Neural cell (in vitro differentiated cells): Measurements from ENCODE around the gene MOBP. TPM values are rescaled to one million over a fixed set of nuclear protein-coding genes. Genes with fewer than 3 reads are reported as not detected.

Experiments used
- H2AFZ ChIP-seq: fragments of 200-600, 300-800 bp; sonication (generic), shearing (Covaris generic); 2 replicates; pipeline ENCODE4 v1.6.0; 2014; ENCODE audit warnings: low read depth, mild to moderate bottlenecking, antibody characterized with exemption, low read length, moderate library complexity
- H3F3A ChIP-seq: fragments of 200-600 bp; shearing (Covaris generic); 2 replicates; pipeline ENCODE4 v1.6.1; 2016; ENCODE audit warnings: mild to moderate bottlenecking, moderate library complexity, mixed read lengths, antibody characterized with exemption, low read length; ENCODE audit not compliant: insufficient read depth, poor library complexity, severe bottlenecking
- H3K27ac ChIP-seq: fragments of 200-600, 300-800 bp; sonication (generic), shearing (Covaris generic); 2 replicates; pipeline ENCODE4 v1.5.1; 2014; ENCODE audit warnings: mild to moderate bottlenecking, low read length, moderate library complexity
- H3K27me3 ChIP-seq: fragments of 300-800, 200-600 bp; sonication (generic), shearing (Covaris generic); 2 replicates; pipeline ENCODE4 v1.6.0; 2014; ENCODE audit warnings: mild to moderate bottlenecking, low read depth, low read length, moderate library complexity; ENCODE audit not compliant: insufficient read depth
- H3K36me3 ChIP-seq: fragments of 300-800, 200-600 bp; sonication (generic), shearing (Covaris generic); 2 replicates; pipeline ENCODE4 v1.5.1; 2014; ENCODE audit warnings: mild to moderate bottlenecking, antibody characterized with exemption, low read length, moderate library complexity; ENCODE audit not compliant: insufficient read depth
- H3K4me2 ChIP-seq: fragments of 300-800, 200-600 bp; sonication (generic), shearing (Covaris generic); 2 replicates; pipeline ENCODE4 v1.6.0; 2014; ENCODE audit warnings: mild to moderate bottlenecking, low read length
- H3K4me3 ChIP-seq: fragments of 300-800, 200-600 bp; sonication (generic), shearing (Covaris generic); 2 replicates; pipeline ENCODE4 v1.5.1; 2014; ENCODE audit warnings: mild to moderate bottlenecking, low read length, moderate library complexity
- H3K79me2 ChIP-seq: fragments of 200-600 bp; shearing (Covaris generic); replicated peaks from 2 replicates; pipeline ENCODE4 v1.6.0; 2014; ENCODE audit warnings: mild to moderate bottlenecking, low read length, moderate library complexity; ENCODE audit not compliant: insufficient read depth
- H3K9ac ChIP-seq: fragments of 300-800, 200-600 bp; sonication (generic), shearing (Covaris generic); 2 replicates; pipeline ENCODE4 v1.6.1; 2016; ENCODE audit warnings: mild to moderate bottlenecking, low read length, mixed read lengths
- H3K9me2 ChIP-seq: fragments of 200-600 bp; shearing (Covaris generic); 2 replicates; pipeline ENCODE4 v1.6.1; 2016; ENCODE audit warnings: mild to moderate bottlenecking, low read length, mixed read lengths; ENCODE audit not compliant: insufficient read depth
- H3K9me3 ChIP-seq: fragments of 200-600, 300-800 bp; sonication (generic), shearing (Covaris generic); 2 replicates; pipeline ENCODE4 v1.6.1; 2016; ENCODE audit warnings: mild to moderate bottlenecking, mixed run types, low read length, moderate library complexity, mixed read lengths
- H4K20me1 ChIP-seq: fragments of 200-600 bp; shearing (Covaris generic); 2 replicates; pipeline ENCODE4 v1.6.1; 2016; ENCODE audit warnings: mild to moderate bottlenecking, mixed run types; ENCODE audit not compliant: insufficient read depth
- EP300 ChIP-seq: fragments of 450-650 bp; conservative IDR thresholded peaks from 2 replicates; pipeline ENCODE4 v1.6.1; 2014; ENCODE audit warnings: antibody characterized with exemption, mild to moderate bottlenecking, moderate library complexity; ENCODE audit not compliant: poor library complexity, severe bottlenecking
- EZH2 ChIP-seq: fragments of 200-600, 300-800 bp; shearing (Covaris generic), sonication (generic); IDR thresholded peaks from 2 replicates; pipeline ENCODE4 v1.6.1; 2014; ENCODE audit warnings: antibody characterized with exemption, low read length, borderline replicate concordance, mild to moderate bottlenecking; ENCODE audit not compliant: insufficient read depth, poor library complexity, severe bottlenecking
- MXI1 ChIP-seq: fragments of 450-650 bp; conservative IDR thresholded peaks from 2 replicates; pipeline ENCODE4 v1.6.1; 2014; ENCODE audit warnings: antibody characterized with exemption, mild to moderate bottlenecking; ENCODE audit not compliant: poor library complexity, severe bottlenecking
- POLR2AphosphoS5 ChIP-seq: IDR thresholded peaks from 2 replicates; pipeline ENCODE4 v1.6.1; 2012
- RAD21 ChIP-seq: fragments of 450-650 bp; conservative IDR thresholded peaks from 2 replicates; pipeline ENCODE4 v1.6.1; 2014; ENCODE audit warnings: antibody characterized with exemption, mild to moderate bottlenecking, moderate library complexity
- SMC3 ChIP-seq: fragments of 450-650 bp; conservative IDR thresholded peaks from 2 replicates; pipeline ENCODE4 v1.6.1; 2014; ENCODE audit warnings: antibody characterized with exemption, mild to moderate bottlenecking, moderate library complexity; ENCODE audit not compliant: poor library complexity
- TAF1 ChIP-seq: IDR thresholded peaks from 2 replicates; pipeline ENCODE4 v1.6.1; 2012; ENCODE audit warnings: low read depth
- polyA plus RNA-seq: library from polyadenylated mRNA; depleted of rRNA; stranded (reverse); fragments of >200 nt; gene quantifications from 2 replicates; pipeline ENCODE4 v1.2.3, GENCODE V29; 2014
- TF ChIP-seq, protein P1 (sequence below): fragments of 450-650 bp; IDR thresholded peaks from 2 replicates; pipeline ENCODE4 v1.5.1; 2014; ENCODE audit warnings: antibody characterized with exemption, mild to moderate bottlenecking, moderate library complexity; ENCODE audit not compliant: poor library complexity, severe bottlenecking
- TF ChIP-seq, protein P2 (sequence below): IDR thresholded peaks from 2 replicates; pipeline ENCODE4 v1.6.1; 2012; ENCODE audit warnings: borderline replicate concordance

The MOBP gene
- polyA plus RNA-seq, 1 donor from 2014 or later: not detected

DNA sequence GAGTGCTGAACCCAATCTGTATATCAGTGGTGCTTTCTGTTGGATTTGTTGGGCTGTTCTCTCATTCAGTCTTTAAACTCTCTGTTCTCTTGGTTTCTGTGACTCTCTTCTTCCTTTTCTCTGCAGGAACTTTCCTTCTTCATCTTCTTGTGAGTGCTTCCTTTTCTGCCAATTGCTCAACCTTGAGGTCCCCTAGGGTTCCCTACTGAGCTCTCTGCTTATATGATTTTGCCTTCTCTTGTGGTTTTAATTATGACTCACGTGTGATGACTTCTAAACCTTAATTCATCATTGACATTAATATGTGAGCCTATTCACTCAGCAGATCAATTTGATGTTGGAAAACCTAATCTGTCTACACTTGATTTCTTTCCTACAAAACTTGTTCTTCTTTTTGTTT lies 39.4 kb downstream of the MOBP start:
- H3K27me3 ChIP-seq: no peaks in the 10 kb centered on the region
- no peak overlapping the region for H3K27ac ChIP-seq
- no peaks in the 10 kb centered on the region for H3F3A ChIP-seq
- H3K4me3 ChIP-seq: no peak overlapping the region
- no peak overlapping the region for H3K4me2 ChIP-seq
- H3K9ac ChIP-seq: no peak overlapping the region
- no peaks in the 10 kb centered on the region for H3K36me3 ChIP-seq
- no peaks in the 10 kb centered on the region for H3K9me3 ChIP-seq
- no peak overlapping the region for H2AFZ ChIP-seq
- no peaks in the 10 kb centered on the region for H4K20me1 ChIP-seq
- no peak for TF ChIP-seq POLR2AphosphoS5
- TF ChIP-seq MXI1: no peak
- TF ChIP-seq, protein P1, sequence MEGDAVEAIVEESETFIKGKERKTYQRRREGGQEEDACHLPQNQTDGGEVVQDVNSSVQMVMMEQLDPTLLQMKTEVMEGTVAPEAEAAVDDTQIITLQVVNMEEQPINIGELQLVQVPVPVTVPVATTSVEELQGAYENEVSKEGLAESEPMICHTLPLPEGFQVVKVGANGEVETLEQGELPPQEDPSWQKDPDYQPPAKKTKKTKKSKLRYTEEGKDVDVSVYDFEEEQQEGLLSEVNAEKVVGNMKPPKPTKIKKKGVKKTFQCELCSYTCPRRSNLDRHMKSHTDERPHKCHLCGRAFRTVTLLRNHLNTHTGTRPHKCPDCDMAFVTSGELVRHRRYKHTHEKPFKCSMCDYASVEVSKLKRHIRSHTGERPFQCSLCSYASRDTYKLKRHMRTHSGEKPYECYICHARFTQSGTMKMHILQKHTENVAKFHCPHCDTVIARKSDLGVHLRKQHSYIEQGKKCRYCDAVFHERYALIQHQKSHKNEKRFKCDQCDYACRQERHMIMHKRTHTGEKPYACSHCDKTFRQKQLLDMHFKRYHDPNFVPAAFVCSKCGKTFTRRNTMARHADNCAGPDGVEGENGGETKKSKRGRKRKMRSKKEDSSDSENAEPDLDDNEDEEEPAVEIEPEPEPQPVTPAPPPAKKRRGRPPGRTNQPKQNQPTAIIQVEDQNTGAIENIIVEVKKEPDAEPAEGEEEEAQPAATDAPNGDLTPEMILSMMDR: no peak
- TF ChIP-seq TAF1: no peak
- no peak for TF ChIP-seq RAD21
- no peak for TF ChIP-seq EP300
- no peak for TF ChIP-seq EZH2
- TF ChIP-seq SMC3: no peak
- TF ChIP-seq, protein P2, sequence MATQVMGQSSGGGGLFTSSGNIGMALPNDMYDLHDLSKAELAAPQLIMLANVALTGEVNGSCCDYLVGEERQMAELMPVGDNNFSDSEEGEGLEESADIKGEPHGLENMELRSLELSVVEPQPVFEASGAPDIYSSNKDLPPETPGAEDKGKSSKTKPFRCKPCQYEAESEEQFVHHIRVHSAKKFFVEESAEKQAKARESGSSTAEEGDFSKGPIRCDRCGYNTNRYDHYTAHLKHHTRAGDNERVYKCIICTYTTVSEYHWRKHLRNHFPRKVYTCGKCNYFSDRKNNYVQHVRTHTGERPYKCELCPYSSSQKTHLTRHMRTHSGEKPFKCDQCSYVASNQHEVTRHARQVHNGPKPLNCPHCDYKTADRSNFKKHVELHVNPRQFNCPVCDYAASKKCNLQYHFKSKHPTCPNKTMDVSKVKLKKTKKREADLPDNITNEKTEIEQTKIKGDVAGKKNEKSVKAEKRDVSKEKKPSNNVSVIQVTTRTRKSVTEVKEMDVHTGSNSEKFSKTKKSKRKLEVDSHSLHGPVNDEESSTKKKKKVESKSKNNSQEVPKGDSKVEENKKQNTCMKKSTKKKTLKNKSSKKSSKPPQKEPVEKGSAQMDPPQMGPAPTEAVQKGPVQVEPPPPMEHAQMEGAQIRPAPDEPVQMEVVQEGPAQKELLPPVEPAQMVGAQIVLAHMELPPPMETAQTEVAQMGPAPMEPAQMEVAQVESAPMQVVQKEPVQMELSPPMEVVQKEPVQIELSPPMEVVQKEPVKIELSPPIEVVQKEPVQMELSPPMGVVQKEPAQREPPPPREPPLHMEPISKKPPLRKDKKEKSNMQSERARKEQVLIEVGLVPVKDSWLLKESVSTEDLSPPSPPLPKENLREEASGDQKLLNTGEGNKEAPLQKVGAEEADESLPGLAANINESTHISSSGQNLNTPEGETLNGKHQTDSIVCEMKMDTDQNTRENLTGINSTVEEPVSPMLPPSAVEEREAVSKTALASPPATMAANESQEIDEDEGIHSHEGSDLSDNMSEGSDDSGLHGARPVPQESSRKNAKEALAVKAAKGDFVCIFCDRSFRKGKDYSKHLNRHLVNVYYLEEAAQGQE: no peak
- no peaks in the 10 kb centered on the region for H3K9me2 ChIP-seq
- no peaks in the 10 kb centered on the region for H3K79me2 ChIP-seq

DNA sequence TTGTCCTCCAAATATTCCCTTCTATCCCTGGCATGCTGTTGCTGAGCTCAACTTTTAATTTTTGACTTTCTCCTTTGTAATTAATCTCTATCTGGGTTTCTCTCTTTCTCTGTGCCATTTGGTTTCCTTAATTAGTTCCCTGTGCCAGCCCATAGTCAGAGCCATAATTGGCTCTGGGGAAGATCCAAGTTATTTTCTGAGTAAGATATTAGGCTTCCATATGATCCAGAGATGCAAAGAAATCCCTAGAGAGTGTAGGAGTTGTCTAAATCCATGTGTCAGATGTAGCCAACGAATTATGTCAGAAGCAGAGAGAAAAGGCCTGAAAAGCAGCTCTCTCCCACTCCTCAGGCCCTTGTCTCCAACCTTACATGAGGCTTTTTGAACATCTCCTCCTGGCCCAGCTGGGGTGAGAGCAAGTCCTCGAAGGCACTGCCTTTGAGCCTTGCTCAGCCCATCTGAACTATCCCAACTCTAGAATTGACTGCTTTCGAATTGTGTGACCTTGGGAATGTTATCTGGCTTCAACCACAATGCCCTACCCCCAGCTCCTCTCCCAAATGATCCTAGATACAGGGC lies 46.4 kb downstream of the MOBP start:
- Histone ChIP-seq H3K9me3 (no peaks in the 10 kb centered on the region), H3F3A (no peaks in the 10 kb centered on the region), H3K4me2 (no peak overlapping the region), H3K9me2 (no peaks in the 10 kb centered on the region), H4K20me1 (no peaks in the 10 kb centered on the region), H3K4me3 (no peak overlapping the region), H2AFZ (no peak overlapping the region), H3K36me3 (no peaks in the 10 kb centered on the region), H3K27me3 (no peaks in the 10 kb centered on the region), H3K79me2 (no peaks in the 10 kb centered on the region), H3K27ac (no peak overlapping the region), H3K9ac (no peak overlapping the region)
- TF ChIP-seq, protein P1: no peak
- TF ChIP-seq EZH2 (no peak), SMC3 (no peak), POLR2AphosphoS5 (no peak), EP300 (no peak), TAF1 (no peak), MXI1 (no peak), RAD21 (no peak)
- TF ChIP-seq, protein P2: no peak
